Measurements from ENCODE around the gene FCN3.
"Not testable (repeated sequence)": the region's sequence is repeated elsewhere in the genome, so short reads cannot be mapped to it uniquely, and the experiment has no call there.

Gene FCN3

DNA sequence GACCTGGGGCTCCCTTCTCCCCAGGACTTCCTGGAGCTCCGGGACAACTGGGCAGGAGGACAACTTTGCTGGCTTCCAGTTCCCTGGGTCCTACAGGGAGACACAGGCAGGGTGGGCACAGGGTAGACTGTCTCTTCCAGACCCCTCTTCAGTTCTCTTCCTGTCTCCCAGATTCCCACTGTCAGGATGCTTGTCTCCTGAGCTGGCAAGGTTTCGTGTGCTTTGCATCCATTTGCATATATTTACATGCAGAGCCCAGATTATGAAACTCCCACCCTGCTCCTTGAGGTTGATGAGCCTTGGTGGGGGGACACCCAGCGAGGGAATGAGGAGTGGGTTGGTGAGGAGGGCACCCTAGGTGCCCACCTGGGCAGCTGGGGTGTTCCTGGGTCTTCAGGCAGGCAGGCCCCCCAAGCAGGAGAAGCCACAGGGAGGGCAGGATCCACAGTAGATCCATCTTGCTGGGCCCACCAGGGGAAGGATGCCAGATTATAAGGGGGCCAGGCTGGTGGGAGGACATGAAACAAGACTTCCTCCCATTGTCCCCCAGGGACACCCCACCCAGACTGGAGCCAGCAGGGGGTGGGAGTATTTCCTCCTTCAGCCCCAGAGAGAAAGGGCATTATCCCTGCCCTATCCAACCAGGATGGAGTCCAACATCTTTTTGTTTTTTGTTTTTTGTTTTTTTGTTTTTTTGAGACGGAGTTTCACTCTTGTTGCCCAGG lies at the start of gene FCN3:
FCN3 (minus strand) TSS at position 463 of the 725 bp plus-strand sequence; CDS start at position 457, 6 bp downstream.
- DNase-seq: no peak

DNA sequence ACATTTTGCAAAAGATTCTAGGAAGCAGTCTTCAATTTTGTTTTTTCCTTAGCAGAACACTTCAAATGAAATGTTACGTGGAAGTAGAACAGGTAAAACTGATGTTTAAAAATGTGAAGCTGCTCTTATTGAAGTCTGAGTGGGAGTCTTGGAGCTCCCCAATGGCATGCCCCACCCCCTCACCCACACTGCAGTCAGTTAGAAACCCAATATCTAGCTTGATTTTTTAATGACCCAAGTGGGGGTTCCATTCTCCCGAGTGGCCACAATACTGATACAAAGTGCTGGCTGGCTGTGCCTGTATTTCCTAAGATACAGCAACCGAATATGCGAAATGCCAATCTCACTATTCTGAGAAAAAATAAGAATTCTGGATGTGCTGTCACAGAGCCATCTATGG lies 49.1 kb upstream of the FCN3 start:
- DNase-seq: no peak

DNA sequence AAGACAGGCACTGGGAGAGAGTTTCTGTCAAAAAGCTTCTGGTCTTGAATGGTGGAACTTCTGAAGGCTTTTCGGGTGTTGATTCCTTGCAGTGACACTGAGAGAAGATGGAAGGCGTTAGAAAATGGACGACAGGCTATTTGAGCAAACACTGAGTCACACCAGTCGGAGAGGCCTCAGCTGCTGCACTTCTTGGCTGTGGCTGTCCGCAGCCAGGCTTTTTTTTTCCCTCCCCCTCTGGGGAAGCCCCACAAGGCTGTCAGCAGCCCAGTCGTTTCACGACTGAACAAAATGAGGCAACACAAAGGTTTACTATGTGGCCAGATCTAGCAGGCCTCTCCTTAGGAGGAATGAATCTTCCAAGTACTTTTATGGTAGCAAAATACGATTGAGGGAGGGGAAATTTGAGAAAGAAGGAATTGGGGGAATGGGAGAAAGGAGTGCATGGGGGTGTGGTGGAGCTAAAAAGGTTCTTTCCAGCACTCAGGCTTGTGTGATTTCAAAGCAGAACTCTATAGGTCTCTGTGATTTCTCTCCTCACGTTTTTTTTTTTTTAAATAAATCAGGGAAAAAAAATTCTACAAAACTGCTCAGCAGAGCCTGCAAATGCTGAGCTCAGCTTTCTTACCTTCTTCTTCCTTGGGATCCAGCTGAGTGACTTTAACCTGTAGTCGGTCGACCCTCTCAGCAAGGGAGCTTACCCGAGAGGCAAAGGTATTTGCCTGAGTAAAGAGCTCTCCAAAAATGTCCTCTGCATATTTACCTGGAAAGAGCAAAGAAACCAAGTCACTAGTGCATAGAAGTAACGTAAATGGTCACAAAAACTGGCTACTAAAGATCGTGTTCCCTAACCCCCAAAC lies 43.9 kb upstream of the FCN3 start:
- DNase-seq: peak in 12 of 14 donors; percentile 10 to 87 (median 64)

DNA sequence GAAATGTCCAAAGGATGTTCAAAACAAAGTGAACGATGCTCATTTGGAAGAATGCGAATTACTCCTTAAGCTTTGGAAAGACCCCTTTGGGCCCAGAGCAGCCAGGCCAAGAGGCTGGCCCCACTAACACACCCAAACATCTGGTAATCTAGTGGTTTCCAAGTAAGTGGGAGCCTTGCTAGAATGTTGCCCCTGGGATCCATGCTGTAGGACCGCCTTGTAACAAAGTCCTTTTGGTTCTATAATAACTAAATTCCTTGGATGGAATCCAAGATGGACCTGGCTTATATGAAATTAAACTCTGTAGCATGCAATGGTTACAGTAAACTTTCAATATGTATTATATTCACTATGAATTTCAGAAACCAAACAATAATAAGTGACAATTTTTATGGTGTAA lies 43.1 kb upstream of the FCN3 start:
- no peak for DNase-seq

DNA sequence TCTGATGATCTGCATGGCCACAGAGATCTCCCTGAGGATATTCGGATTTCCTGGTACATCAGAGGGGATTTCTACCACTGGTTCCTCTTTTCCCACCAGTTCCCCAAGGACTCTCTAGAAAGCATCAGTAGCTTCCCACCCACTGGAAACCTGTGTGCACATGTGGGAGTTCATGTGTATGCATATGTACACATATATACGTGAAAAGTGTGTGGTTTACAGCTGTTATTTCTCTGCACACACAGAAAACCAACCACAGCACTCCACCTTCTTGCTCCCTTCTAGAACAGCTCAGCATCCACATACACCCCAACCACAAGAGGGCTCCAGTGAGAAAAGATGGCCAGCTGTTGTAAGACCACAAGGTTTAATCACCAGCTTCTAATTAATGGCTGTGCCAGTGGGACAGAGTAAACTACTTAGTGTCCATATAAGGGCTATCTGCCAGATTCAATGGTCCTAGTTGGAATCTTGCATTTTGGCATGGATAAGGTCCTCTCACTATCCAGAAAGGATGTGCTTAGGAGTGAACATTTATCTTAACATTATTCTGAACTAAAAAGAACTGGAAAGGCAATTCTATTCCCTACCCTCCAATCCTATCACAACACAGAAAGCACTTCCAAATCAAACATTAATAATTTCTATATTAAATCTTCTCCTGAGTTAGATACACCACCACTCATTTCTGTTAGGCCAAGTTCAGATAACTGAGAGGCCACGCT lies 41.9 kb upstream of the FCN3 start:
- peak in 6 of 14 donors; percentile 15 to 37 (median 29) for DNase-seq

DNA sequence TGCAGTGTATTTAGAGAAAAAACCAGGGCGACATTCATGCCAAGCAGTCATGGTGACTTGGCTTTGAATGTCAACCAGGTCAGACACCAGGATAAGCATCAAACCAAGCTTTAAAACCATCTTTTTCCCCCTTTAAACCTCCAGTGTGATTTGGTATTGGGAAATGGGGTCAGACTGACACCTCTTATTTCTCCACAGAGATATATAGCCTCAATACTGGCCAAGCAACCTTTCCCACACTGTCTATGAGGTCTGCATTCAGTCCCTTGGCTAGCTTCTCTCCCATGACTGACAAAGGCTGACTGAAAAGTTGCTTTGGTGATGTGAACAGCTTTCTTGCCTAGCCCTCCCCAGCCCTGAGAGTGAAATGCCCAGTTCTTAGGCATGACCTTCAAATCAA lies 39.5 kb upstream of the FCN3 start:
- peak in 4 of 14 donors; percentile 28 to 55 (median 41) for DNase-seq

DNA sequence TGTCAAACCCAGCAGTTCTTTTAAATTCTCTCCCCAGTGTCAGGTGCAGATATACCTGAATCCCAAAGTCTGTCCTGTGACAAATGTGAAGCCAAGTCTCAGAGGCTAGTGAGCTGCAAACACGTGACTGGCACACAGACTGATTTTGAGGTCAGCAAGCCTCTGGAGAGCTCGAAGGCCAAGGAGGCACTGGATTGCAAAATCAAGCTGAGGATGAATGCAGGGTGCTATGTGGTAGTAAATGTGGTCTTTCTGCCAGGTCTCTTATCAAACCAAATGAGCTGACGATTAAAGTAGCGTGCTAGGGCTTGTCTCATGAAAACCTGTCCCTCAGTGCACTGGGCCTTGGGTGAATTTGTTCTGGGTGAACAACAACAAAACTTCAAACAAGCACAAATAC lies 38.4 kb upstream of the FCN3 start:
- no peak for DNase-seq

DNA sequence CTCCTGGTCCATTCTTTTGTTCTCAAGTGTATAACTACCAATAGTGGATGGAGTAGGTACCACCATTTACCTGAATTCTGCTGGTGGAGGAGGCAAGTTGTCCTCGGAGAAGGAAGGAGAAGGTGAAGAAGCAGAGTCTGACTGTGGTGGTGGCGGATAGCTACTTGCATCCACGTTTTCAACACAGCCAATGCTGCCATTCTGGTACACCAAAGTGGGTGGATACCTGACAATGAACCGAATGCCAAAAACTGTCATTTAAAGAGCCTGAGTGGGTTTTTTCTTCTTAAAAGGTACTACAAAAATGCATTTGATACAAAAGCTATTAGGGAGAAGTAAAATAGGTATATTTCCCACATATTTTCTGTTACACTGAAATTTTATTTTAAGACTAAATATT lies 37.9 kb upstream of the FCN3 start:
- no peak for DNase-seq

DNA sequence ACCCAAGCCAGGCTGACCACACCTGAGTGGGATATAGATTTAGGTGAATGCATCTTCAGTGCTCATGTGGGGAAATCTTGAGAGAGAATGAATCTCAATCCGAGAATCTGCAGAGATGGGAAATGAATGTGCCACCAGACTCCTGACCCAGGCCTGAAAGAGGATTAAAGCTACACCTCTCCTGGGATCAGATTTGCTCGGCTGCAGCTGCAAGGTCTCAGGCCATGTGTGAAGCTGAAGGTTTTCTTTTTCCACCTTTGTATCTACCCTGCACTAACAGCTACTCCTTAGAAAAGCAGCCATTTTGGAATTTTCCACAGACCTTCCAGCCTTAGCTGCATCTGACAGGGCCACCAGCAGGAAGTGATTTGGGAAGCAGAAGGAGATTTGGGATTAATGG lies 36.1 kb upstream of the FCN3 start:
- DNase-seq: no peak

DNA sequence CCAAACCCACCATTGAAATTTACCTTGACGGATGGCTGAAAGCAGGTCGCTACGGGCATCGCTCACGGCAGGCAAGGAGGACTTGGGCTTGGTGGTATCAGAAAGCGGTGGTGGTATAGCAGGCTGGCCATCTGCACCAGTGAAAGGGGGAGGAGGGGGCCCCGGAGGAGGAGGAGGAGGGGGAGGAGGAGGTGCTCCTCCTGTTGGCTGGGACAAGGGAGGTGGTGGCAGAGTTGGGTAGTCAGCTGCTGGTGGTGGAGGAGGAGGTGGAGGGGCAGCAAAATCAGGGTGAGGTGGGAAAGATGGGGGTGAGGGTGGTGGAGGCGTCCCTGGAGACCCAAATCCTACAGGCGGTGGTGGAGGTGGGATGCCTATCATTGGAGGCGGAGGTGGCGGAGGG lies 35.0 kb upstream of the FCN3 start:
- DNase-seq: no peak

DNA sequence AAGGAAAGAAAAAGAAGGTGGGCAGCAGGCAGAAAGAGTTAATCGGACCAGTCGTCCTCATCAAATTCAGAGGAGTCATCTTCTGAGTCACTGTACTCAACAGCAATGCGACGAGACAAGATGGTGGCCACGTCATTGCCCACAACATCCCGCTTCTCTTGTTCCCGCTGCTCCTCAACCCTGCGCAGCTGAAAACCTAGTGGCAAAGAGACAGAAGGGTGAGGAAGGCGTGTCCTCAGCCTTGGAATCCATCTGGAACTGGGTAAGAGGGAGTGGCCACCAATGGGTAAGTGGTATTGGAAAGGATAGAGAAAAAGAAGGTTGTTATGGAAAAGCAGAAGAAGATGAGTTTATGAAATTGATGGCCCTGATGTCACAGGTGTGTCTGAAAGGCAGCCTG lies 33.5 kb upstream of the FCN3 start:
- DNase-seq: no peak

DNA sequence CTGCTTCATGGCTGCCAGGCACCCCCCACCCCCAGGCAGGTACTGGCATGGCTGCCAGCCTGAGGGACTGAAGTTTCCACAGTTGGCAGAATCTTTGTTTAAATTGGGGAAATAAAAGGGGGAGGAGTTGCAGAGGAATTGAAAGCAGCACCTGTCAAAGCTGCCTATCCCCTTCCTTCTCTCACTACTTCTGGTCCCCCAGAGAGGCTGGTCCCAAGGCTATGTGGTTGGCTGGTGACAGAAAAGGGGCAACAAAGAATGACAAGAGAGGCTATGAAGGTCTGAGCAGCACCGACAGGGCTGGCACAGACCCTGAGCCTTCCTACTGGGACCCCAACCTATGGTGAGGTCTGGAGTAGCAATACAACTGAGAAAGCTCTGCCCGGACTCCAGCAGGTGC lies 32.2 kb upstream of the FCN3 start:
- DNase-seq: not testable (repeated sequence)

DNA sequence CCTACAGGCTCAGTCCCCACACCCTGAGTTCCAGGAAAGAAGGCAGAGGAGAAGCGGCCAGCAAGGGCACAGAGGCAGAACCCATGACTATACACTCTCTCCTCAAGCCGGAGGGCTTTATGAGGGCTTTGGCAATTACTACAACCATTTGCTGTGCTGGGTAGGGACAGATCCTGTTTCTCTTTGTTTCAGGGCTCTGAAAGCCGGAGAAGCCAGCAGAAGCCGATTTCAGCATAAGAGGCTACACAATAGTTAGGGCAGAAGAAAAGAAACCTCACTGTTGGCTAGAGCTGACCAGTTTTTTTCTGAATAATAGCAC lies 31.7 kb upstream of the FCN3 start:
- DNase-seq: peak in 8 of 14 donors; percentile 31 to 87 (median 60)

DNA sequence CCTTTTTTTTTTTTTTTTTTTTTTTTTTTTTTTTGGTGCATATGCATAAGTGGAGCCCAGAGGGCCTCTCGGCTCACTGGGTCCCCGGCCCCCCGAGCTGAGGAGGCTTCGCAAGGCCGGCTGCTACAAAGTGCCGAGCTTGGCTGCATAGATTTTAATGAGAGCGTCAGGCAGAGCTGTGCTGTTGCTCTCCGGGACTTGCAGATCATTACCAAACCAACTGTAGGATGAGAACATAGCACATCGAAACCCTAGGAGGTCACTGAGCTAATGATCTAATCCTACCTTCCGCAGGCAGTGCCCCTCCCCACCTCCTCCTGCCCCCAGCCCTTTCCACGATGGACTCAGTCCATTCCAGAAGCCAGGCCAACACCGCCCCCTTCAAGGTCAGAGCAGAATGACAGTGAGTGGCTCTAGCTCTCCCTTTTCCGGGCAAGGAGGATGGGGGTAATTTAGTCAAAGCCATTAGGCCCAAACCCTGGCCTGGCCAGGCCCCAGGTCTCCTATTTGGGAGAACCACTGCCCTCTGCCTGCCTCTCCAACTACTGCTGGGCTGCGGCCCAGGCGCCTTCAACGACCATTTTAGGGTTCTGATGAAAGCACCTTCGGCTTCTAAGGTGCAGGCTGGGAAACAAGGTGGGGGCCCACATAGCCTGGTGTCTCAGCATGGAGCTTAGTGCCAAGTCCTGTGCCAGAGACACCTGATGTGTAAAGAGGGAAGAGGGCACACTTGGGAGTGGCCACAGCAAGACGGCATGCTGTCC lies 31.2 kb upstream of the FCN3 start:
- DNase-seq: peak in 5 of 14 donors; percentile 42 to 87 (median 53)

DNA sequence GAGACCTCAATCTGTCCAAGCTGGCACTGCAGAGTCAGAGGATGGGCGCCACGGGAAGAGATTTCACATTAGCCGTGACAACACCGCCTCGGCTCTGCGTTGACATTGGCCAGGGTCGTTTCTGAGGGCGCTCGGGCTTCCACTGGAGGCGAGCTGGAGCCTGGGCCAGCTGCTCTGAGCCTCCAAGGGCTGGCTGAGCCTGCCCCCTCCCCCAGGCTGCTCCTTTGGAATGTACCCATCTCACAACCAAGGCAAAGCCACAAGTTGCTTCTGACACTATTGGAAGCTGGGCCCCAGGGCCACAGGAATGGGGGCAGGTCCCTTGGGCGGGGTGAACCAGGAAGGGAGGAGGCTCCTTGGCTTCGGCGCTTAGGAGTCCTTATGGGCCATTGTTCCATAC lies 30.4 kb upstream of the FCN3 start:
- peak in 3 of 14 donors; percentile 25 to 35 (median 26) for DNase-seq

DNA sequence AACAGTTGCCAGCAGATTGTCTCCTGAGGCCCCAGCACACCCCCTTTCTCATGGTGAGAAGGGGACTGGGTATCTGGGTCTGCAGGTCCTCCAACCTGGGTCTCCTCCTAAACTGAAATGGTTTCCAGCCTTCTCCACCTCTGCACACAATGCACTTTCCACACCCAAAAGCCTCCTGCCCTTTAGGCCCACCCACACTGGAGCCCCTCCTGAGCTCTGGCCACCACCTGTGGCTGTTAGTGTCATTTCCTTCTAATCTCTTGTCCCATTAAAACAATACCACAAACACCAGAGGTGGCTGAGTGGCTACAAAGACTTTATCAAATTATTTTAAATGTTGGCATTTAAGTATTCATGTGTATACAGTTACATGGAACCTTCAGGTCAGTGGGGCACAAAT lies 29.3 kb upstream of the FCN3 start:
- no peak for DNase-seq

DNA sequence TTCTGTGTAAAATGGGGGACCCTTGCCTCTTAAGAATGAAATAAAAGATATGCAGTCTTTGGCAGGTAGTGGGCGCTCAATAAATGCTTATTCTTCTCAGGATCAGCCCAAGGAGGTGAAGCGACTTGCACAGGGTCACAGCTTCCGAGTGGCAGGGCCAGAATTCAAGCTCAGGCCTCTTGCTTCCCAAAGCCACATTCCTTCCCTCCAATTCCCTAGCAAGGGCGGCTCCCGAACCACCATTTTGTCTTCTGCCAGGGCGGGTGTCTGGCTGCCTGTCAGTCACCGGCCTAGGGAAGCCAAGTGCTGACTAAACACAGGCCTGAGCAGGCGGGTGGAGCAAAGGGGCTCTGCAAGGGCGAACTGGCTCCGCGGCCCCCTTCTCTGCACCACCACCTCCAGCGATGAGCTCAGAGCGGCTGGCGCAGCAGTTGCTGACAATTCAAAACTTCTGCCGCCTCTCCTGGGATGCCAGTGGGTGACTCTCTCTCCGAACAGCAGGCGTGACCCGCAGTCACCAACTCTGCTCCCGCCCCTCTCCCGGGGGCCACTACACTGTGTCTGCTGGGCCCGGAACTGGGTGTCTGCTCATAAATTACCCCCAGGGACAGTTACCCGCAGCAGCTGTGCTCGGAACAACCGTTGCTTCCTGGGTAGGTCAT lies 28.6 kb upstream of the FCN3 start:
- DNase-seq: peak in 10 of 14 donors; percentile 14 to 83 (median 45)

DNA sequence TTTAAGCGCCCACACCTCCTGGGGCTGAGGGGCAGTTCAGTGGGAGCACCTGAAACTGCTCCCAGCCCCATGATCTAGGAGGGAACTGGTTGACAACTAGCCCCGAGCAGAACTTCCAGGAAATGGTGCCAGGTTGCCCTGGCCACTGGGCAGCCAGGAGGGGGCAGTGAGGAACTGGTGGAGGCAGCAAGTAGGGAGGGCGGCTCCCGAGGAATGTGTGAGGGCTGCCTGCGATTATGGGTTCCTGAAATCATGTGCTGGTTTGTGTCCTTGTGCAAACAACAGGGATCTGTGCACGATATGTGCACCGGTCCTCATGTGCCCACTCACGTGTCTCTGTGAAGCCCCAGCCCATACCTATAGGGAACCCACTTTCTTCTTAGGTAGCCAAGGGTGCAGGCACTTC lies 27.7 kb upstream of the FCN3 start:
- peak in 12 of 14 donors; percentile 12 to 77 (median 58) for DNase-seq

DNA sequence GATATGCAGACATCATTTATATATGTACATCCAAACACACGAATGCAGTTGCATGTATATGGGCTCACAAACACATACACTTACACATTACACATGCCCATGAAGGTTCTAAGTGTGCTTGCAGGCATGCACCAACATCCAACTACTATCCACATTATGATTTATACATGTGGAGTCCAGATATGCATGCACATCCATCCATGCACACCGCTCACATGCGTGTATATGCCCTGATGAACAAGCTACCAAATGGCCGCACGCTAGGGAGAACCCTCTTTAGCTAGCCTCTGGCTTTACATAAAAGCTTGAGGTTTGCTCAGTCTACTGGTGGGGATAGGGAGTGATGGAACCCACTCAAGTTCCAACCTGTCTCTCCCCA lies 26.3 kb upstream of the FCN3 start:
- no peak for DNase-seq

DNA sequence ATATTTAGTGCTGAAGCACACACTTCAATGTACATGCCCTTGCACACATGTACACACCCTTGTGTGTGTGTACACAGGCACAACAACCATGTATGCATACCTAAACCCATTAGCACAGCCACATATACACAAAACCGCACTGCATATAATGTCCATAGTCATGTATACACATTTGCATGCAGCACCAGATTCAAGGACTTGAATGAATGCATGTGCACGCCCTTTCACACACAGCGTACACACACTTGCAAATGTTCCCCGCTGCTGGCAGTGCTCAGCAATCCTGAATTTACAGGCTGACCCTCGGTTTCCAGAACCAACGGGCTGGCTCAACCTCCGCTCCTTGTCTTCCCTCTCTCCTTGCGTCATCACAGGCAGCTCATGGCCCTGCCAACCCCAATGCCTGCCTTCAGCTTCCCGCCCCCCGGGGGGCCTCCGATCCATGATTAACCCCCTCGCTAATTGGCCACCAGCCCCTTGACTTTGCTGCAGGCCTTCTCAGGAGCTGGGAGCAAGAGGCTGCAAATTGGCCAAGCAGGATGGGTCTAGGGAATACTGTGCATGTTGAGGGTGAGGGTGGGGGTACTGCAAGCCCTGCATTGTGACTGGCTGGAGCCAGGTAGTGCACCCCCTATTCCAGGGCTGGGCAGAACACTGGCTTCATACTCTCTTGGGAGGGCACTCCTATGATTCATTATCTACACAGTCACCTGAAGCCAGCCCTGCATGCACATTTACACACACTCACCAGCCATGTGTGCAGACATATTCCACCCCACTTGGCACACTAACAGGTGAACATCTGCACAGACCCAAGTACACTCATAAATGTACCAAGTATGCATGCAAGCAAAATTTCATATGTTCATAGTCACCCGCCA lies 25.7 kb upstream of the FCN3 start:
- DNase-seq: no peak

All from C1 segment of cervical spinal cord (tissue), 14 donors.